HCT116 (cell line): ENCODE results near the gene RGS6. TPM values are rescaled to one million over a fixed set of nuclear protein-coding genes. Genes with fewer than 3 reads are reported as not detected.

Experiments used
- ATAC-seq: fragments of 200-7000 bp; cut with Tn5 transposase; 2 replicates; pipeline ENCODE4 v1.9.1; 2020; ENCODE audit warnings: mild to moderate bottlenecking, moderate library complexity
- BruUV-seq: library from RNA; stranded (reverse); fragments of 400-500 nt; replicated peaks from 2 replicates; lab custom pipeline; 2021; lab: Mats Ljungman, UMichigan
- CTCF ChIA-PET: fragments of 300-600 bp; sonication (Branson Sonifier 250); formaldehyde crosslinking; loops from one replicate; lab custom pipeline; 2021; ENCODE audit warnings: antibody characterized with exemption; lab: Charles Lee
- POLR2A ChIA-PET: fragments of 300-600, 350-600 bp; sonication (Branson Sonifier 250); formaldehyde crosslinking; loops from one replicate; lab custom pipeline; 2021; ENCODE audit warnings: antibody characterized with exemption; lab: Charles Lee
- RAD21 ChIA-PET, 2 experiments: fragments of 300-600 bp; sonication (Branson Sonifier 250); formaldehyde crosslinking; loops; one replicate each; lab custom pipeline; 2023; ENCODE audit warnings: low total read pairs in 2 of 2; ENCODE audit not compliant: uncharacterized antibody in 2 of 2, unreplicated experiment in 2 of 2, low non-redundant PET in 1 of 2; lab: Charles Lee
- DNase-seq: peaks from one replicate; pipeline ENCODE4 v3.0.0-alpha.2; 2010; ENCODE audit warnings: low read depth, low spot score
- H2AFZ ChIP-seq: fragments of 200-600 bp; shearing (Covaris generic), sonication (generic); 2 replicates; pipeline ENCODE4 v1.6.1; 2017; ENCODE audit warnings: low read depth, mixed run types, mixed read lengths, antibody characterized with exemption, low read length; ENCODE audit not compliant: poor library complexity, severe bottlenecking
- H3K27ac ChIP-seq: 2 replicates; pipeline ENCODE4 v1.5.1; 2012; ENCODE audit warnings: low read depth, low read length
- H3K27me3 ChIP-seq: fragments of 200-600 bp; sonication (generic); 2 replicates; pipeline ENCODE4 v1.6.1; 2016; ENCODE audit warnings: mixed run types, low read length, mixed read lengths; ENCODE audit not compliant: insufficient read depth
- H3K36me3 ChIP-seq, 2 experiments: fragments of 200-500 bp in 1 of 2; fragments of 200-600 bp in 1 of 2; sonication (Bioruptor generic) in 1 of 2; sonication (generic) in 1 of 2; 2 replicates each; pipeline versions ENCODE4 v1.5.1 to v1.6.1; 2014 to 2016; ENCODE audit warnings: low read length in 2 of 2, inconsistent platforms in 1 of 2, mixed read lengths in 1 of 2, mixed run types in 1 of 2; ENCODE audit not compliant: insufficient read depth in 2 of 2, control insufficient read depth in 1 of 2
- H3K4me1 ChIP-seq, 2 experiments: fragments of 200-600 bp in 1 of 2; sonication (generic) in 1 of 2; 2 replicates each; pipeline versions ENCODE4 v1.5.1 to v1.6.1; 2012 to 2017; ENCODE audit warnings: low read length in 2 of 2, inconsistent platforms in 1 of 2, mild to moderate bottlenecking in 1 of 2, mixed read lengths in 1 of 2, mixed run types in 1 of 2, moderate library complexity in 1 of 2; ENCODE audit not compliant: insufficient read depth in 2 of 2, control insufficient read depth in 1 of 2
- H3K4me2 ChIP-seq: fragments of 200-600 bp; sonication (generic); 2 replicates; pipeline ENCODE4 v1.6.1; 2017; ENCODE audit warnings: mixed run types, low read length, mixed read lengths
- H3K4me3 ChIP-seq, 2 experiments: fragments of 200-600 bp in 1 of 2; sonication (generic) in 1 of 2; replicated peaks in 1 of 2; 2 replicates each; pipeline ENCODE4 v1.5.1; 2011 to 2016; ENCODE audit warnings: low read length in 2 of 2, control low read depth in 1 of 2, low read depth in 1 of 2, mild to moderate bottlenecking in 1 of 2, mixed read lengths in 1 of 2, mixed run types in 1 of 2
- H3K79me2 ChIP-seq: fragments of 200-600 bp; sonication (generic); 2 replicates; pipeline ENCODE4 v1.6.1; 2017; ENCODE audit warnings: mild to moderate bottlenecking, mixed run types, low read length, moderate library complexity, mixed read lengths; ENCODE audit not compliant: insufficient read depth
- H3K9ac ChIP-seq: fragments of 200-600 bp; sonication (generic); 2 replicates; pipeline ENCODE4 v1.6.1; 2016; ENCODE audit warnings: low read length, mixed read lengths
- H3K9me2 ChIP-seq: fragments of 200-600 bp; sonication (generic), shearing (Covaris generic); 2 replicates; pipeline ENCODE4 v1.6.1; 2017; ENCODE audit warnings: mixed run types, mild to moderate bottlenecking, moderate library complexity; ENCODE audit not compliant: insufficient read depth
- H3K9me3 ChIP-seq, 2 experiments: fragments of 200-500 bp in 1 of 2; fragments of 200-600 bp in 1 of 2; sonication (Bioruptor generic) in 1 of 2; sonication (generic) in 1 of 2; 2 replicates each; pipeline ENCODE4 v1.6.1; 2014 to 2017; ENCODE audit warnings: low read length in 2 of 2, mixed read lengths in 2 of 2, inconsistent platforms in 1 of 2, low read depth in 1 of 2, mild to moderate bottlenecking in 1 of 2, mixed run types in 1 of 2, moderate library complexity in 1 of 2; ENCODE audit not compliant: control insufficient read depth in 1 of 2, insufficient read depth in 1 of 2
- H4K20me1 ChIP-seq: fragments of 200-600 bp; sonication (generic), shearing (Covaris generic); 2 replicates; pipeline ENCODE4 v1.6.1; 2017; ENCODE audit warnings: mixed run types, mild to moderate bottlenecking, moderate library complexity; ENCODE audit not compliant: insufficient read depth
- CBX3 ChIP-seq: IDR thresholded peaks from 2 replicates; pipeline ENCODE4 v1.6.1; 2012; ENCODE audit warnings: low read depth
- CEBPB ChIP-seq: IDR thresholded peaks from 2 replicates; pipeline ENCODE4 v1.6.1; 2012; ENCODE audit warnings: low read depth
- EGR1 ChIP-seq: IDR thresholded peaks from 2 replicates; pipeline ENCODE4 v1.6.1; 2012; ENCODE audit warnings: low read depth
- ELF1 ChIP-seq: IDR thresholded peaks from 2 replicates; pipeline ENCODE4 v1.6.1; 2012; ENCODE audit warnings: low read depth, borderline replicate concordance
- EZH2 ChIP-seq: fragments of 200-600 bp; sonication (generic); IDR thresholded peaks from 2 replicates; pipeline ENCODE4 v1.6.1; 2017; ENCODE audit warnings: antibody characterized with exemption, mixed run types
- EZH2phosphoT487 ChIP-seq: fragments of 200-600 bp; IDR thresholded peaks from 2 replicates; pipeline ENCODE4 v1.6.1; 2018; ENCODE audit warnings: antibody characterized with exemption, borderline replicate concordance
- JUND ChIP-seq: IDR thresholded peaks from 2 replicates; pipeline ENCODE4 v1.6.1; 2012
- POLR2AphosphoS5 ChIP-seq: IDR thresholded peaks from 2 replicates; pipeline ENCODE4 v1.6.1; 2011; ENCODE audit warnings: mild to moderate bottlenecking, low read depth, low read length, moderate library complexity
- RAD21 ChIP-seq: IDR thresholded peaks from 2 replicates; pipeline ENCODE4 v1.6.1; 2012; ENCODE audit warnings: low read depth, mild to moderate bottlenecking
- SIN3A ChIP-seq: IDR thresholded peaks from 2 replicates; pipeline ENCODE4 v1.6.1; 2012; ENCODE audit warnings: low read depth
- SP1 ChIP-seq: IDR thresholded peaks from 2 replicates; pipeline ENCODE4 v1.6.1; 2012; ENCODE audit warnings: low read depth
- TCF7L2 ChIP-seq: IDR thresholded peaks from 2 replicates; pipeline ENCODE4 v1.7.0; 2011; ENCODE audit warnings: borderline replicate concordance, inconsistent platforms; ENCODE audit not compliant: insufficient read depth, insufficient read length; ENCODE audit errors: extremely low read depth
- YY1 ChIP-seq: IDR thresholded peaks from 2 replicates; pipeline ENCODE4 v1.6.1; 2011; ENCODE audit warnings: low read length, low read depth, moderate library complexity, mild to moderate bottlenecking; ENCODE audit not compliant: insufficient replicate concordance; ENCODE audit errors: extremely low read depth
- ZFX ChIP-seq: fragments of 450-650 bp; IDR thresholded peaks from 2 replicates; pipeline ENCODE4 v1.6.1; 2017
- ZNF274 ChIP-seq: fragments of 200-500 bp; sonication (Bioruptor generic); IDR thresholded peaks from 2 replicates; pipeline ENCODE4 v1.6.1; 2014; ENCODE audit warnings: mild to moderate bottlenecking, low read depth, low read length, inconsistent platforms
- intact Hi-C: fragments of 100-400 bp; cut with micrococcal nuclease; formaldehyde crosslinking; loops from 2 replicates; pipeline ENCODE4 v1.10.0; 2022
- total RNA-seq: library from RNA; stranded (reverse); gene quantifications from one replicate; pipeline ENCODE4 v1.2.1, GENCODE V29; 2021; ENCODE audit not compliant: unreplicated experiment
- TF ChIP-seq, protein P1 (sequence below): IDR thresholded peaks from 2 replicates; pipeline ENCODE4 v1.6.1; 2012
- TF ChIP-seq, protein P2 (sequence below), 3 experiments: fragments of 200-600 bp in 1 of 3; sonication (generic) in 1 of 3; IDR thresholded peaks in 2 of 3; conservative IDR thresholded peaks in 1 of 3; 2 replicates each; pipeline ENCODE4 v1.5.1; 2012 to 2017; ENCODE audit warnings: low read depth in 2 of 3, low read length in 2 of 3, antibody characterized with exemption in 1 of 3, borderline replicate concordance in 1 of 3, control low read depth in 1 of 3, mild to moderate bottlenecking in 1 of 3, mixed read lengths in 1 of 3, mixed run types in 1 of 3, moderate library complexity in 1 of 3; ENCODE audit not compliant: insufficient read depth in 1 of 3
- TF ChIP-seq, protein P3 (sequence below): IDR thresholded peaks from 2 replicates; pipeline ENCODE4 v1.6.1; 2011; ENCODE audit warnings: mild to moderate bottlenecking, low read length, moderate library complexity; ENCODE audit not compliant: insufficient replicate concordance; ENCODE audit errors: extremely low read depth
- TF ChIP-seq, protein P4 (sequence below): IDR thresholded peaks from 2 replicates; pipeline ENCODE4 v1.6.1; 2012
- TF ChIP-seq, protein P5 (sequence below): IDR thresholded peaks from 2 replicates; pipeline ENCODE4 v1.6.1; 2012; ENCODE audit warnings: low read depth

Gene RGS6
- total RNA-seq, 1 experiment from 2014 or later, result 4.7 TPM

DNA sequence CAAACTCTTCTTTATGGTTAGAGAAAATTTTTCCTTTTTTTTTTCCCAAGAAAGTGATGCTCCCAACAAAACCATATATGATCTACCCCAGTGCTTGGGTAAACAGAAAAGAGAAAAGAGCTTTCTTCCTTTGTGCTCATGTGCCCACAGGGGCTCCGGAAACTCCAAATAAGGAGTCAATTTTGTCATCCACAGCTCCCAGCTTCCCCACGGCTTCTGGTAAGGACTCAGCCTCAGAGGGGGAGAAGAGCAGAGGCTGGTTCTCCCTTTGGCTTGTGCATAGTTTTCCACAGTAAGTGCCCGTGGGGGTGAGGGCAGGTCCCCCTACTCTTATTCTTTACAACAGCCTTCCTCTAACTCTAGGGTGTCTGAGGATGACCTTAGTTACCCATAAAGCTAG, 13.3 kb upstream of the RGS6 start:
- Histone ChIP-seq H3K36me3 (no peaks in the 10 kb centered on the region), H3K4me1 (no peaks in the 10 kb centered on the region), H3K27ac (no peak overlapping the region), H3K4me3 (no peak overlapping the region), H2AFZ (no peak overlapping the region), H3K79me2 (no peaks in the 10 kb centered on the region)
- intact Hi-C loops, result no loop called here
- no TSS peak for BruUV-seq
- no peak for DNase-seq
- CTCF ChIA-PET, result no interaction called here
- TF ChIP-seq, protein P1, sequence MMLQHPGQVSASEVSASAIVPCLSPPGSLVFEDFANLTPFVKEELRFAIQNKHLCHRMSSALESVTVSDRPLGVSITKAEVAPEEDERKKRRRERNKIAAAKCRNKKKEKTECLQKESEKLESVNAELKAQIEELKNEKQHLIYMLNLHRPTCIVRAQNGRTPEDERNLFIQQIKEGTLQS, result no peak
- TF ChIP-seq YY1 (no peak), TCF7L2 (no peak), RAD21 (no peak), ELF1 (no peak), POLR2AphosphoS5 (no peak), EZH2 (no peak), SP1 (no peak), CBX3 (no peak), ZNF274 (no peak), EGR1 (no peak), CEBPB (no peak), JUND (no peak), SIN3A (no peak), ZFX (no peak), EZH2phosphoT487 (no peak)
- TF ChIP-seq, protein P2, sequence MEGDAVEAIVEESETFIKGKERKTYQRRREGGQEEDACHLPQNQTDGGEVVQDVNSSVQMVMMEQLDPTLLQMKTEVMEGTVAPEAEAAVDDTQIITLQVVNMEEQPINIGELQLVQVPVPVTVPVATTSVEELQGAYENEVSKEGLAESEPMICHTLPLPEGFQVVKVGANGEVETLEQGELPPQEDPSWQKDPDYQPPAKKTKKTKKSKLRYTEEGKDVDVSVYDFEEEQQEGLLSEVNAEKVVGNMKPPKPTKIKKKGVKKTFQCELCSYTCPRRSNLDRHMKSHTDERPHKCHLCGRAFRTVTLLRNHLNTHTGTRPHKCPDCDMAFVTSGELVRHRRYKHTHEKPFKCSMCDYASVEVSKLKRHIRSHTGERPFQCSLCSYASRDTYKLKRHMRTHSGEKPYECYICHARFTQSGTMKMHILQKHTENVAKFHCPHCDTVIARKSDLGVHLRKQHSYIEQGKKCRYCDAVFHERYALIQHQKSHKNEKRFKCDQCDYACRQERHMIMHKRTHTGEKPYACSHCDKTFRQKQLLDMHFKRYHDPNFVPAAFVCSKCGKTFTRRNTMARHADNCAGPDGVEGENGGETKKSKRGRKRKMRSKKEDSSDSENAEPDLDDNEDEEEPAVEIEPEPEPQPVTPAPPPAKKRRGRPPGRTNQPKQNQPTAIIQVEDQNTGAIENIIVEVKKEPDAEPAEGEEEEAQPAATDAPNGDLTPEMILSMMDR (IDR thresholded peaks at IDR 0.05 in 2 of 3, conservative IDR thresholded peaks at IDR 0.05 in 1 of 3; ENCODE audit: borderline replicate concordance in 1 of 3, insufficient read depth in 1 of 3, low read depth in 2 of 3, low read length in 2 of 3), result no peak
- TF ChIP-seq, protein P3, sequence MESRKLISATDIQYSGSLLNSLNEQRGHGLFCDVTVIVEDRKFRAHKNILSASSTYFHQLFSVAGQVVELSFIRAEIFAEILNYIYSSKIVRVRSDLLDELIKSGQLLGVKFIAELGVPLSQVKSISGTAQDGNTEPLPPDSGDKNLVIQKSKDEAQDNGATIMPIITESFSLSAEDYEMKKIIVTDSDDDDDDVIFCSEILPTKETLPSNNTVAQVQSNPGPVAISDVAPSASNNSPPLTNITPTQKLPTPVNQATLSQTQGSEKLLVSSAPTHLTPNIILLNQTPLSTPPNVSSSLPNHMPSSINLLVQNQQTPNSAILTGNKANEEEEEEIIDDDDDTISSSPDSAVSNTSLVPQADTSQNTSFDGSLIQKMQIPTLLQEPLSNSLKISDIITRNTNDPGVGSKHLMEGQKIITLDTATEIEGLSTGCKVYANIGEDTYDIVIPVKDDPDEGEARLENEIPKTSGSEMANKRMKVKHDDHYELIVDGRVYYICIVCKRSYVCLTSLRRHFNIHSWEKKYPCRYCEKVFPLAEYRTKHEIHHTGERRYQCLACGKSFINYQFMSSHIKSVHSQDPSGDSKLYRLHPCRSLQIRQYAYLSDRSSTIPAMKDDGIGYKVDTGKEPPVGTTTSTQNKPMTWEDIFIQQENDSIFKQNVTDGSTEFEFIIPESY, result no peak
- TF ChIP-seq, protein P4, sequence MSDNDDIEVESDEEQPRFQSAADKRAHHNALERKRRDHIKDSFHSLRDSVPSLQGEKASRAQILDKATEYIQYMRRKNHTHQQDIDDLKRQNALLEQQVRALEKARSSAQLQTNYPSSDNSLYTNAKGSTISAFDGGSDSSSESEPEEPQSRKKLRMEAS, result no peak
- TF ChIP-seq, protein P5, sequence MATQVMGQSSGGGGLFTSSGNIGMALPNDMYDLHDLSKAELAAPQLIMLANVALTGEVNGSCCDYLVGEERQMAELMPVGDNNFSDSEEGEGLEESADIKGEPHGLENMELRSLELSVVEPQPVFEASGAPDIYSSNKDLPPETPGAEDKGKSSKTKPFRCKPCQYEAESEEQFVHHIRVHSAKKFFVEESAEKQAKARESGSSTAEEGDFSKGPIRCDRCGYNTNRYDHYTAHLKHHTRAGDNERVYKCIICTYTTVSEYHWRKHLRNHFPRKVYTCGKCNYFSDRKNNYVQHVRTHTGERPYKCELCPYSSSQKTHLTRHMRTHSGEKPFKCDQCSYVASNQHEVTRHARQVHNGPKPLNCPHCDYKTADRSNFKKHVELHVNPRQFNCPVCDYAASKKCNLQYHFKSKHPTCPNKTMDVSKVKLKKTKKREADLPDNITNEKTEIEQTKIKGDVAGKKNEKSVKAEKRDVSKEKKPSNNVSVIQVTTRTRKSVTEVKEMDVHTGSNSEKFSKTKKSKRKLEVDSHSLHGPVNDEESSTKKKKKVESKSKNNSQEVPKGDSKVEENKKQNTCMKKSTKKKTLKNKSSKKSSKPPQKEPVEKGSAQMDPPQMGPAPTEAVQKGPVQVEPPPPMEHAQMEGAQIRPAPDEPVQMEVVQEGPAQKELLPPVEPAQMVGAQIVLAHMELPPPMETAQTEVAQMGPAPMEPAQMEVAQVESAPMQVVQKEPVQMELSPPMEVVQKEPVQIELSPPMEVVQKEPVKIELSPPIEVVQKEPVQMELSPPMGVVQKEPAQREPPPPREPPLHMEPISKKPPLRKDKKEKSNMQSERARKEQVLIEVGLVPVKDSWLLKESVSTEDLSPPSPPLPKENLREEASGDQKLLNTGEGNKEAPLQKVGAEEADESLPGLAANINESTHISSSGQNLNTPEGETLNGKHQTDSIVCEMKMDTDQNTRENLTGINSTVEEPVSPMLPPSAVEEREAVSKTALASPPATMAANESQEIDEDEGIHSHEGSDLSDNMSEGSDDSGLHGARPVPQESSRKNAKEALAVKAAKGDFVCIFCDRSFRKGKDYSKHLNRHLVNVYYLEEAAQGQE, result no peak
- TF ChIP-seq, all 23 proteins: peak for 0
- H3K9me2 ChIP-seq, result no peaks in the 10 kb centered on the region
- H3K4me2 ChIP-seq, result no peak overlapping the region
- RAD21 ChIA-PET, result no interaction called here
- POLR2A ChIA-PET, result no interaction called here
- H3K9me3 ChIP-seq, result no peaks in the 10 kb centered on the region
- H3K9ac ChIP-seq, result no peak overlapping the region
- no peaks in the 10 kb centered on the region for H4K20me1 ChIP-seq
- no peak for ATAC-seq
- H3K27me3 ChIP-seq, result no peaks in the 10 kb centered on the region
